Body of pancreas (tissue), 4 donors: Measurements from ENCODE around the gene PACRG. TPM values are rescaled to one million over a fixed set of nuclear protein-coding genes. Genes with fewer than 3 reads are reported as not detected.

Source experiments
- ATAC-seq: fragments of 150-250 bp; one replicate; pipeline ENCODE4 v1.9.1; 2016
- DNase-seq, 4 donors: peaks; one replicate each; pipeline ENCODE4 v3.0.0-alpha.2; 2019
- H3K27ac ChIP-seq, 4 donors: fragments of 200-600 bp; sonication (generic); 1 replicate in 3 of 4; 2 replicates in 1 of 4; pipeline versions ENCODE4 v1.5.1 to v1.6.1; 2016 to 2019; ENCODE audit warnings: mild to moderate bottlenecking in 1 of 4, mixed read lengths in 1 of 4, moderate library complexity in 1 of 4
- H3K27me3 ChIP-seq, 2 donors: fragments of 200-600 bp; sonication (generic); one replicate each; pipeline ENCODE4 v1.6.0; 2016; ENCODE audit warnings: mild to moderate bottlenecking in 1 of 2
- H3K36me3 ChIP-seq, 2 donors: fragments of 200-600 bp; sonication (generic); replicated peaks in 1 of 2; 2 replicates each; pipeline ENCODE4 v1.5.1; 2016; ENCODE audit warnings: low read depth in 2 of 2; ENCODE audit not compliant: insufficient read depth in 1 of 2
- H3K4me1 ChIP-seq: fragments of 200-600 bp; sonication (generic); one replicate; pipeline ENCODE4 v1.6.0; 2016
- H3K4me3 ChIP-seq, 2 donors: fragments of 200-600 bp; sonication (generic); 1 replicate in 1 of 2; 2 replicates in 1 of 2; pipeline ENCODE4 v1.5.1; 2016 to 2019
- H3K9me3 ChIP-seq, 3 donors: fragments of 200-600 bp; sonication (generic); 1 replicate in 2 of 3; 2 replicates in 1 of 3; pipeline ENCODE4 v1.5.1; 2016
- POLR2A ChIP-seq, 3 donors: fragments of 450-650 bp; IDR thresholded peaks; one replicate each; pipeline ENCODE4 v1.6.1; 2016; ENCODE audit warnings: antibody characterized with exemption in 3 of 3, mild to moderate bottlenecking in 2 of 3
- WGBS, 2 donors: methylation state at CpG; one replicate each; pipeline ENCODE4 v1.1.5; 2017; 5-methylcytosine and 5-hydroxymethylcytosine counted together
- intact Hi-C: fragments of 100-400 bp; cut with DNase I; formaldehyde crosslinking; loops from one replicate; pipeline ENCODE4 v1.15.1; 2023
- total RNA-seq, 2 donors: library from RNA; depleted of rRNA; stranded (reverse); fragments of >200 nt; gene quantifications; one replicate each; pipeline ENCODE4 v1.1.0, GENCODE V29; 2016
- TF ChIP-seq, protein P1 (sequence below), 7 experiments: fragments of 450-650 bp in 4 of 7; fragments of 200-600 bp in 3 of 7; sonication (generic) in 3 of 7; IDR thresholded peaks; one replicate each; pipeline ENCODE4 v1.5.1; 2016 to 2019; ENCODE audit warnings: antibody characterized with exemption in 7 of 7

The PACRG gene
- total RNA-seq, 2 donors from 2014 or later = 7.8 to 10.9 TPM

GRCh38 chr6:162825597-162825996 lies 97.8 kb downstream of the PACRG start:
- no peaks in the 10 kb centered on the region for H3K36me3 ChIP-seq
- DNase-seq (no peak), ATAC-seq (no peak)
- TF ChIP-seq, protein P1, sequence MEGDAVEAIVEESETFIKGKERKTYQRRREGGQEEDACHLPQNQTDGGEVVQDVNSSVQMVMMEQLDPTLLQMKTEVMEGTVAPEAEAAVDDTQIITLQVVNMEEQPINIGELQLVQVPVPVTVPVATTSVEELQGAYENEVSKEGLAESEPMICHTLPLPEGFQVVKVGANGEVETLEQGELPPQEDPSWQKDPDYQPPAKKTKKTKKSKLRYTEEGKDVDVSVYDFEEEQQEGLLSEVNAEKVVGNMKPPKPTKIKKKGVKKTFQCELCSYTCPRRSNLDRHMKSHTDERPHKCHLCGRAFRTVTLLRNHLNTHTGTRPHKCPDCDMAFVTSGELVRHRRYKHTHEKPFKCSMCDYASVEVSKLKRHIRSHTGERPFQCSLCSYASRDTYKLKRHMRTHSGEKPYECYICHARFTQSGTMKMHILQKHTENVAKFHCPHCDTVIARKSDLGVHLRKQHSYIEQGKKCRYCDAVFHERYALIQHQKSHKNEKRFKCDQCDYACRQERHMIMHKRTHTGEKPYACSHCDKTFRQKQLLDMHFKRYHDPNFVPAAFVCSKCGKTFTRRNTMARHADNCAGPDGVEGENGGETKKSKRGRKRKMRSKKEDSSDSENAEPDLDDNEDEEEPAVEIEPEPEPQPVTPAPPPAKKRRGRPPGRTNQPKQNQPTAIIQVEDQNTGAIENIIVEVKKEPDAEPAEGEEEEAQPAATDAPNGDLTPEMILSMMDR (IDR thresholded peaks at IDR 0.05) = no peak
- no peak for TF ChIP-seq POLR2A (IDR thresholded peaks at IDR 0.05)
- no peaks in the 10 kb centered on the region for H3K27me3 ChIP-seq
- H3K9me3 ChIP-seq = no peaks in the 10 kb centered on the region
- WGBS, 2 donors = 80 to 84% methylated on average over 6 of the region's 6 CpGs
- H3K27ac ChIP-seq = no peak overlapping the region
- H3K4me1 ChIP-seq = no peaks in the 10 kb centered on the region
- intact Hi-C loops = no loop called here
- no peak overlapping the region for H3K4me3 ChIP-seq

GRCh38 chr6:162829013-162829742 lies 101.4 kb downstream of the PACRG start:
- no peak for DNase-seq
- no peak overlapping the region for H3K27ac ChIP-seq
- intact Hi-C loops = no loop called here
- no peak for ATAC-seq
- H3K4me1 ChIP-seq = no peaks in the 10 kb centered on the region
- no peaks in the 10 kb centered on the region for H3K36me3 ChIP-seq
- no peak overlapping the region for H3K4me3 ChIP-seq
- 75 to 78% methylated on average over 8 of the region's 8 CpGs for WGBS, 2 donors
- no peak for TF ChIP-seq POLR2A (IDR thresholded peaks at IDR 0.05)
- TF ChIP-seq, protein P1 (IDR thresholded peaks at IDR 0.05) = no peak
- no peaks in the 10 kb centered on the region for H3K27me3 ChIP-seq
- no peaks in the 10 kb centered on the region for H3K9me3 ChIP-seq

DNA sequence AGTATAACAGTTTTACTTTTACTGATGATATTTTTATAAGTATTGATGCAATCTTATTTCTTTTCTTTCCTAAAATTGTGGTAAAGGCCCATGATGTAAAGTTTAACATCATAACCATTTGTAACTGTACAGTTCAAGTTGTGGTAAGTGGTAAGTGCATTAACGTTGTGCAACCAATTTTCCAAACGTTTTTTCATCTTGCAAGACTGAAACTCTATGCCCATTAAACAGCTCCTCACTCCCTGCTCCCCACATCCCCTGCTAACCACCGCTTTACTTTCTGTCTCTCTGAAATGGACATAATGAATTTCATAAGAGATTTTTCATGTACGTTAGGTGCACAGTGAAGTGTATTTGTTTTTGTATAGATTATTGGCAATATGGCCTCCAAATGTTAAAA lies 106.0 kb downstream of the PACRG start:
- intact Hi-C loops = no loop called here
- Histone ChIP-seq H3K36me3 (no peaks in the 10 kb centered on the region), H3K4me3 (no peak overlapping the region), H3K27ac (no peak overlapping the region), H3K9me3 (no peaks in the 10 kb centered on the region), H3K27me3 (peaks cover 0 to 3% of the 10 kb centered on the region in 2 donors), H3K4me1 (no peaks in the 10 kb centered on the region)
- DNase-seq (no peak), ATAC-seq (no peak)
- WGBS, 2 donors = 69 to 72% methylated on average over 4 of the region's 4 CpGs
- TF ChIP-seq, protein P1 (IDR thresholded peaks at IDR 0.05) = no peak
- TF ChIP-seq POLR2A (IDR thresholded peaks at IDR 0.05) = no peak

- 79 to 80% methylated on average over 7 to 9 of the region's 9 CpGs for WGBS, 2 donors
- TF ChIP-seq POLR2A (IDR thresholded peaks at IDR 0.05) = no peak
- TF ChIP-seq, protein P1 (IDR thresholded peaks at IDR 0.05) = no peak
- no peak for ATAC-seq
- Histone ChIP-seq H3K9me3 (no peaks in the 10 kb centered on the region), H3K4me1 (no peaks in the 10 kb centered on the region), H3K27ac (no peak overlapping the region), H3K36me3 (no peaks in the 10 kb centered on the region), H3K27me3 (no peaks in the 10 kb centered on the region), H3K4me3 (no peak overlapping the region)
- no peak for DNase-seq
- intact Hi-C loops = no loop called here
These were observed 118.2 kb downstream of the PACRG start for GRCh38 chr6:162845972-162846371.

GRCh38 chr6:162846723-162847122 lies 118.9 kb downstream of the PACRG start:
- TF ChIP-seq POLR2A (IDR thresholded peaks at IDR 0.05) = no peak
- TF ChIP-seq, protein P1 (IDR thresholded peaks at IDR 0.05) = no peak
- no peak overlapping the region for H3K4me3 ChIP-seq
- intact Hi-C loops = no loop called here
- no peaks in the 10 kb centered on the region for H3K4me1 ChIP-seq
- no peaks in the 10 kb centered on the region for H3K9me3 ChIP-seq
- ATAC-seq = no peak
- 93 to 96% methylated on average over 6 of the region's 6 CpGs for WGBS, 2 donors
- H3K27ac ChIP-seq = no peak overlapping the region
- H3K36me3 ChIP-seq = no peaks in the 10 kb centered on the region
- H3K27me3 ChIP-seq = no peaks in the 10 kb centered on the region
- no peak for DNase-seq
